G401.6 (cell line): ENCODE data around the gene C10orf95.

ENCODE experiments used
- FAIRE-seq: peaks from 2 replicates; lab custom pipeline; 2012; peaks lifted over from hg19 to GRCh38; lab: Jason Lieb, UNC

The C10orf95 gene

DNA sequence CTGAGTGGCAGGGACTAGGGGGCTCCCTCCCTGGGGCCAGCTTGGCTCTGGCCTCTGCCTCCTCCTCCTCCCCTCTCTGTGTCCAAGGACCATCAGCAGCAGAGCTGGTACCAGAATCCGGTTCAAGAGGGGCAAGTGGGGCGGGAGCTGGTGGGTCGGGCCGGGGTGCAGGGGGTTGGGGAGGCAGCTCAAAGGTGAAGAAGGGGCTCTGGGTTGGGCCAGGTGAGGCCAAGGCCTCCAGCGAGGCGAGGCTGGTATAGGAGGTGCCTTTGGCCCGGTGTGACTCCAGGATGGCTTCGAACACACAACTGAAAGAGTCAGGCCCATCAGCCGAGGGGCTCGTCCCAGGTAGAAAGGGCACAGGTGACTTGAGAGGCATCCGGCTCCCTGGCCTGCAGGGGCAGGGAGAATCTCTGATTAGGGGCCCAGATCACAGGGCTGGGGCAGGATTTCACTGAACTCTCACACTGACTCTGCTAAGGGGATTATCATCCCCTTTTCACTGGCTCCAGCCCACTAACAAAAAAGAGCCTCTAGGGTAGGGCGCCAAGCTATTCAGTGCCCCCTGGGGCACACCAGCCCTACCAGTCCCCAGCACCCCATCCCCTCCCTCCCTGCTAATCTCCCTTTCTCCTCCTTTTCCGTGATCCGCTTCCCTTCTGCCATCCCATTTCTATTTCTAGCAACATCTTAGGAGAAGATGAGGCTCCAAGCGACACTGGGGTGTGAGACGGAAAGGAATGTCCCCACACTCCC, 37.4 kb downstream of the C10orf95 start:
- FAIRE-seq: no peak

DNA sequence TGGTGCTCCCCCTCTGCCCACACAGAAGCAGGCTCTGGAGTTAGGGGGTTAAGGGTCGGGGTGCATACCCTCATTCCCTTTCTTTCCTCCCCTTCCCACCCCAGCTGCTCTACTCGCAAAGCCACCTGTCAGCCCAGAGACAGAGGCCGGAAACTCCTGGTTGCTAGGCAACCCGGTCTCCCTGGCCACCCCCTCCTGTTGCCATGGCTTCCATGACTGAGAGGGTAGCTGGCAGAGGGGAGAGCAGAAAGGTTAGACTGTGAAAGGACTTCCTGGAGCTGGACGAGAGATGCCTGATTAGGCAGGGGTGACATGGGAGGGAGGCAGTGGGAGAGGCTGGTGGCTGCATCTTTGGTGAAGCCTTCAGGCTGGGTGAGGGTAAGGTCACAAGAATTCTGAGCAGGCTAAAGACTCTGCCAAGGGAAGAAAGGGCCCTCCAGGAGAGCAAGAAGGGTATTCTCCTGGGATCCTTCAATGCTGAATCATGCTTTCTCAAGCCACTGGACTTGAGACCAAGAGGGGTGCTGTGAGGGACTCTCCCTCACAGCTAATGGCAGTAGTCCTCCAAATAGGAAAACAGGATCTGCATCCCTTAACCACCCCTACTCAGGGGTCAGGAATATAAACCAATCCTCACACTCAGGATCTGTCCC, 38.2 kb downstream of the C10orf95 start:
- no peak for FAIRE-seq

DNA sequence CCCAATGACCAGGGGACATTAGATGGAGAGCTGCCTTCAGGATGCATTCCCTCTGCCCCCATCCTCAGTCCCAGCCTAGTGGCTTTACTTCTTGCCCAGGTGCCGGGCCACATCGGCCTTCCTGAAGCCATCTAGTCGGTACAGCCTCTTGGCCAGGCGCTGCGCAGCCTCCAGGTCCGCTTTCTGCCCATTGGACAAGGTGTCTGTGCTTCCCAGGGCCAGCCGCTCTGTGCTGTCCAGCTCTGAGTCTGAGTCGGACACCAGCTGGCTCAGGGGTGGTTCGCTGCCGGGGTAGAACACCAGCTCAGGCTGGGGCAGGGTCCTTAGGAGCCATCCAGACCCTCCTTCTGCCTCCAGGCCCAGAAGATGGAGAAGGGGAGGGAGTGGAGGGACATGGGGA, 39.0 kb downstream of the C10orf95 start:
- no peak for FAIRE-seq

DNA sequence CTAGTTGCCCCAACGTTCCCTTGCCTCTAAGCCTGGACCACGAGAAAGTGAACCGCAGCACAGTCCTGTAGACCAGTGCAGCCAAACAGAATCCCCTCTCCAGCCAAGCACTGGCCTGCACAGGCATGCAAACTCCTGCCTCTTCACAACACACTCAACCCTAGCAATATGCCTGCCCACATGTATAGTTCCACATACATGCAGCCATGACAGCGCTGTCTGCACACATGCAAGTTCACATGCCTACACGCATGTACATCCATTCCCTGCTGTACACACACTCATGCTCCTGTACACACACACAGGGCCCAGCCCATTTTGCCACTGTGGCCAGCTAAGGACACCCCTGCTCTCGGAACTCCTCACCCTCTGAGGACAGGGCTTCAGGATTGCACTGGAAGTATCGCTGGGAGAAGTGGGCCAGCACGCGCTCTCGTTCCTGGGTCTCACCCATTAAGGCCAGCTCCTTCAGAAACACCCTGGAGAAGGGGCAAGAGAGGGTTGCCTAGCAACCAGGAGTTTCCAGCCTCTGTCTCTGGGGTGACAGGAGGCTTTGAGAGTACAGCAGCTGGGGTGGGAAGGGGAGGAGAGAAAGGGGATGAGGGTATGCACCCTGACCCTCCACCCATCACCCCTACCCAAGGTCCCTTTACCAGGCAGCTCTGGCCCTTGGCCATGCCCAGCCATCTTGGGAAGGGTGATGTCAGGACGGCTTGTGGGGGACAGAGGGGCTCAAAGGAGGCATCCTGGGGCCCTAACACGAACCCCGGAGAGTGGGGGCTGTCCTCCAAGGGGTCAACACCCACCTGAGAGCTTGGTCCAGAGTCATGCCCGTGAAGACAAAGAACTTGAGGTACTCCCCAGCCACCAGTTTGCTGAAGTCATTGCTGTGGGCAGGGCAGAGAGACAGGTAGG, 39.7 kb downstream of the C10orf95 start:
- FAIRE-seq: no peak

DNA sequence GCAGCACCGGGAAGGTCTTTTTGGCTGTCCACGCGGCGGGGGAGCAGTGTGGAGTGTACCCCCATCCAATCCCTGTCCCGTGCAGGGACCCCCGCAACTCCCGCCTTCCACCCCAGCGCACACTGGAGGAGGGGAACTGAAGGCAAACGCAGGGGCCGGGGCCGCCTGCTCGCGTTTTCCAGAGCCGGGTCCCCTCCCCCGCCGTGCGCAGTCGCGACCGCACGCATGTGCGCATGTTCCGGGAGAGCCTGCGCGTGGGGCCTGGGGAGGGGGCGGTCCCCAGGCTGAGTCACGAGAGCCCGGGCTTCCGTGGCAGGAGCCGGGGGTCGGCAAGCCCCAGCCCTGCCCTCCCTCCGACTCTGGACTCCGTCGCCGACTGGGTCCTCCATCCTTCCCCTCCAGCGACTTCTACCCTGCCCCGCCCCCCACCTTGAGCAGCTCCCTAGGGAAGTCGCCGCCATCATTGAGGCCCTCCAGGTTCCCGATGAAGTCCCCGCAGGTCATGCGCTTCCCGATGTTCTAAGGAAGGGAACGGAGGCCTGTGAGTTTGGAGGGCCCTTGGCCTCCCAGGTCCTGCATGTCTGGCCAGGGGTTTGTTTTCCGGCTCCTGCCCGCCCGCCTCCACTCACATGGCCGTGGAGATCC, 40.8 kb downstream of the C10orf95 start:
- no peak for FAIRE-seq

DNA sequence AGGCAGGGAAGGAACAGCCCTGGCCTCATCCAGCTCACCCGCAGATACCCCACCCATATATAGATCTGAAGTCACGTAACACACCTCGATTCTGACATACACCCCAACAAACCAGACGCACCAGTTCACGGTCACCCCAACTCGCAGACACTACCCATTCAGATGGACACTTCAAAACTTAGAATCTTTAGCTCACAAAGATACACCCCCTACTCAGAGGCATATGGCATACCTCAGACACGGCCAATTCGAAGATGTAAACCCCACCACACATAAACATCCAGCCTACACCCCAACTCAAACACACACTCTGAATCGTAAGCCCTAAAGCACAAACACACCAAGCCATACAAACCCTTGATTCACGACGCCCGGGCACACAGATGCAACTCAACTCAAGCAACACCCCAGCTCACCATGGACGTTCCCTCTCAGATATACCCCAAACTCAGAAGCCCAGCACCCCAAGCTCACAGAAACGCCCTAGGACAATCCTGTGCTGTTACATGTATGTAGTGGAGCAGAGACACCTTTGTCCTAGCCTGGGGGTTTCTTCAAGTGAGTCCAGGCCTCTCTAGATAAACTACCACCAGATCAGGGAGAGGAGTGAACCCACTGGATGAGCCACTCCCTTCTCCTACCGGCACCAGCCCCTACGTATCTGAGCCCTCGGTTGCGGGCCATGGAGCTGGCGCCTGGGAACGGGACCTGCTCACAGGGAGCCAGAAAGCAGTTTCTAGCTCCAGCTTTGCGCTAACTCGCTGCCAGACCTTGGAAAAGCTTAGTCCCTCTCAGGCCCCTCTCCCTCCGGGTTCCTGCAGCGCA, 41.5 kb downstream of the C10orf95 start:
- no peak for FAIRE-seq

DNA sequence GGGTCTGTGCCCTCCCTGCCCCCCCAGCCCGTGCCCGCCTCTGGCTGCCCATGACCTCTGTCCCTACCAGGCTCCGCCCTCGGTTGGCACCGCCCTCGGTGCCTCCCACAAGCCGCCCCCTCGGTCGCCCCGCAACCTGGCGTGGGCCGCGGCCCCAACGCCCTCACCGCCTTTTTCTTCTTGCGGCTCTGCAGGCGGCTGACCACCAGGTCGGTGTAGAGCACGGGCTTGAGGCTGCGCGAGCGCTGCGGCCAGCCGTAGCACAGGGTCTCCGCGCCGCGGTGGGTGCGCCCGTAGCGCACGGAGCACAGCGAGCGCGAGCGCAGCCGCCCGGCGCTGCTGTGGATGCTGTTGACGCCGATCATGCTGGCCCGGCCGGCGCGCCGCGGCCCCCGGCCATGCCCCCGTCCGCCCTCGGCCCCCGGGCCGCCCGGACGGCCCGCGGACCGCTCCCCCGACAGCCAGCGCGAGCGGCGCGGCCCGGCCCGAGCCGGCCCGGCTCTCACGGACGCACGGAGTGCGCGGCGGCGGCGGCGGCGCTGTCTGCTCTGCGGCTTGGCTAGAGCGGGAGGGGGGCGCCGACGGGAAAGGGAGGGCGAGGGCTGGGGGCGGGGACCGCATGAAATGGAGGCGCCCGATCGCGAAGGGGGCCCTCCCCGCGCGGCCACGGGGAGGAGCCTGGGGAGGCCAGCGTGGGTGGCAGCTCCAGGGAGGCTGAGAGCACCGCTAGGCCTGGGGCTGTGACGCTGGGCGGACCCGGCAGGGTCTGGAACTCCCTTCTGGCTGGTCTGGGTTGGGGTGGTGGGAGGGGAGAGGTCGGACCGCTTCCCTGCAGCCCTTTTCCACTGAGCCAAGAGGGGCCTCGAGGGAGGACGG, 42.4 kb downstream of the C10orf95 start:
- no peak for FAIRE-seq

DNA sequence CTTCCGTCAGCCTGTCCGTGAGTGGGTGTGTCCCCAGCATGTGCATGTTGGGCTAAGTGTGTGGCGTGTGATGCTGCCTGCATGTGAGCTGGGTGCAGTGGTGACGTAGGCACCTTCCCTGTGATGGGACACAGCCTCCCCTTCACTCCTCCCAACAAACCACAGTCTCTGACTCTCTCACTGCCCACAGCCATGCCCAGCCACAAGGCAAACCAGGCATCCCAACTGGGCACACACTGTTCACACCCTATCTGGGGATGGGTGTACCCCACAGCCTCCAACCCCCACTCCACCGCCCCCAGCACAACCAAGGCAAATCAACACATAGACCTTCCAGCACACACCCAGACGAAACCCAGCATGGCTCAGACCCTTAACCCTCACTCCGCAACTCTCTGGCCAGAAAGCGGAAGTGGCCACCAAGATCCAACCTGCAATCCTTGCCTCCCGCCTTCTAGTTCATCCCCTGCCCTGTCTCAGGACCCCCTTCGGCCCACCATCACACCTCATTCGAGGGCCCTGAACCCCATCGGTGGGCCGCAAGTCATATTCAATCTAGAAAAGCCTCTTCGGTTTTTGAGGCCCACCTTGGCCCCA, 43.1 kb downstream of the C10orf95 start:
- FAIRE-seq: no peak

DNA sequence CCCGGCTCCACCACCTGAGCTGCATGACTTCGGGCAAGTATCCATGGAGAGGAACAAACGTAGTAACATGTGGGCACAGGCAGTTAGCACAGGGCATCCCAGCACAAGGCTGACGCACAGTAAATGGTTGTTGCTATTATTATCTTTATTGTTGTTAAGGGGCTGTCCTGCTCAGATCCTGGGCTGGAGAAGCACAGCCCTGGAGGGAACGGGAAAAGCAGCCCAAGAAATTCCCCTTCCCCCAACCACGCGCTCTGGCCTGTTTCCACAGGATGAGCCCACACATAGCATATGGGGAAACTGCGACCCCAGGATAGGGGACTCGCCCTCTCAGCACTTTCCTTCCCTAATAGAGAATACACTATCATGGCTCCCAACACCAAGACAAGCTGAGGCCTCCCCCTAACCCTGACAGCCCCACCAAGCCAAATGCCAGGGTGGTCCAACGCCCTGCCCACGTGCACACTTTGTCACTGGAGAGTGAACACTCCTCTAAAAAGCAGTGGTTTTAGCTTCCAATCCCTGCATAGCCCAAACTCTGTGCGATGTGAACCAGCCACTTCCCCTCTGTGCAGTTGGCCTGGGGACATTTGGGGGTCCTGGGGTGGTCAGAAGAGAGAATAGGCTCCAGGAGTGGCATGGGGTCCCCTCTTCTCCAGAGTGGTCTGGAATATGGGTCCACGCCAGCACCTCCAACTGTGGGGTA, 43.8 kb downstream of the C10orf95 start:
- FAIRE-seq: no peak

DNA sequence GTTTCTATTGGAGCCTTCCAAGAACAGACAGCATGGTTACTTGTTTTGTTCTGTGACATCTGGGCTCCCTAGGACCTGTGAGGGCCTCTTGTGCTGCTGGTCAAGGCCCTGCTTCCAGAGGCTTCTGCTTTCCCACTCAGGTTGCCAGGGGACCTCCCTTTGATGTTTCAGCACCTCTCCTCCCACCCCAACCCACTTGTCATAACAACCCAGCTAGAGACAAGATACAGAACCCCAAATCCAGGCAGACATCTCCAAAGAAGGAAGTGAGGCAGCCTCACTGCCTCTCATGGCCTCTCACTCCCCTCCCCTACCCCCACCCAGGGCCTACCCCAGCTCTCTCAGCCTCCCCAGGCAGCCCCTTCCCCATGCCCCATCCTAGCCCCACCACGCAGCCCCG, 44.5 kb downstream of the C10orf95 start:
- no peak for FAIRE-seq

DNA sequence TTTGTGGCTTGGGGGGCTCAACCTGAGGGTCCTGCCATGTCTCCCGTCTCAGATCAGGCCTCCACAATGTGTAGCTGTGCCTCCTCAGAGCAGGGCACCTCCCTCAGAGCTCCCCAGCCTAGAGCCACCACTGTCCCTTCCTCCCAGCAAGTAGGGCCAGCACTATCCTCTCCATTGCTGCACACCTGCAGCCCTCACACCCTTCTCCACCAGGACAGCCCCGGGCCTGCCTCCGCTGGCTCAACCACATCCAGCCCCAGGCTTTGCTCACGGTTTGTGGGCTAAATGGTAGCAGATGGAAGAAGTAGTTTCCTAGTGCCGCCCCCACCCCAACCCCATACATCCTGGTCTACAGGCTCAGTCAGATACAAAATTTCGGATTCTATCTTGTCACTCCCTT, 45.7 kb downstream of the C10orf95 start:
- no peak for FAIRE-seq

DNA sequence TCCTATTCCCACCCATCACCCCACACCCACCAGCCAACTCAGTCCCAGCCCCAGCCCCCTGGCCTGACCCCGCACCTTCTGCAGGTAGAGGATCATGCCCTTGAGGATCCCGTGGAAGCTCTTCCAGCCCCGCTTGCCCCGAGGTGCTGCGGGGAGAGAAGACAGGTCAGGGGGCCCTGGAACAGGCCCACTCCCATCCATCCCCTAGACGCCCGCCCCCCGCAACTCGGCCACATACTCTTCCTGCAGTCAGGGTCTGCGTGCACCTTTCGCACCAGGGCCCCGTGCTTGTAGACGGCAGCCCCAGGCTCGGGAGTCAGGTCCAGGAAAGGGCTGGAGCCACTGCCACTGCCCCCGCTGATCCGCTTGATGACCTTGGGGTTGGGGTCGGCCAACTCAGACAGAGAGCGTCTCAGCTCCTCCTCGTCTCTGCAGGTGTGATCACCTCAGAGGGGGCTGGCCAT, 46.2 kb downstream of the C10orf95 start:
- no peak for FAIRE-seq

DNA sequence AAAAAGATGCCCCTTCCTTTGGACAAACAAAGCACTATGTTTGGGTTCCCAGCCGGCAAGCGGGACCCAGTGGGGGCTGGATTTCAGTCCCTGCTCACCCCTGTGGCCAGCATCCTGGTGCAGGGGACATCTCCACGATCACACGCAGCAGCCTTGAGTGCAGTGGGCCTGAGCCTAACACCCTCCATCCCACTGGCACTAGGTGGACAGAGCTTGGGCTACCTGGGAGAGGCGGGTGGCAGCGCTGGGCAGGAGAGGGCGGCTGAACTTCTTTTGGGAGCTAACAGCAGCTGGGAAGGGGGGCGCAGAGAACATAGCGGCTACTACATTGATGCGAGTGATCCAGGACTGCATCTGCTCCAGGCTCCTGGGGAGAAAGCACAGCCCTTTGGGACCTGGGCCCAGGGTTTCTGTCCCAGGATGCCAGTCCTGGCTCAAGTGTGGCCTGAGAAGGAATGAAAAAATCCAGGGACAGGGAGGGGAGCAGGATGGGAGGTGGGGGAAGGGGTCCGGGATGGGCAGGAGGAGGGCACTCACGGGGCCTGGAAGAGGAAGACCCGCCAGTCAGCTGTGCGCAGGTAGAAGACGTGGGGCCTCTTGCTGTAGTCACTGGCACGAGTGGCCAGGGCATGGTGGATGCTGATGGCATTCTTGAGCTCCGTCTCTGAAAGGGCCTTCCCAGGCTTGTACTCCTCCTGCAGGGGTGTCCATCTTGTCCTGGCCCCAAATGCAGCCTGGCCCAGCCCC, 46.8 kb downstream of the C10orf95 start:
- FAIRE-seq: no peak

DNA sequence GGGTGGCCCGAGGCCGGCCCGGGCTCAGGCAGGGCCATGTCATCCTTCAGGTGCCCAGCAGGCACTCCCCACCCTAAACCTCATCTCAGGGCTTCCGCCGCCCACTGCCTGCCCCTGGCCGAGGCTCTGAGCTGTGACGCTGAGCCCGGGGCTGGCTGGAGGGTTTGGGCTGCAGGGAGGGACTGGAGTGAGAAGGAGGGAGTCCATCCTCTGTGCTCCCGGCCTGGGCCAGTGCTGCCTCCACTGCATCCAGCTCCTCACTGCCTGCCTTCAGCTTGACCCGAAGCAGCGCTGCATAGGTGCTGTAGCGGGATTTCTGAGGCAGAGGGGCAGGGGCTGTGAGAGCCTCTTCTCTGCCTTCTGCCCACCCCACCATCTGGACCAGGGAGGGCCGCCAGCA, 48.2 kb downstream of the C10orf95 start:
- FAIRE-seq: no peak

DNA sequence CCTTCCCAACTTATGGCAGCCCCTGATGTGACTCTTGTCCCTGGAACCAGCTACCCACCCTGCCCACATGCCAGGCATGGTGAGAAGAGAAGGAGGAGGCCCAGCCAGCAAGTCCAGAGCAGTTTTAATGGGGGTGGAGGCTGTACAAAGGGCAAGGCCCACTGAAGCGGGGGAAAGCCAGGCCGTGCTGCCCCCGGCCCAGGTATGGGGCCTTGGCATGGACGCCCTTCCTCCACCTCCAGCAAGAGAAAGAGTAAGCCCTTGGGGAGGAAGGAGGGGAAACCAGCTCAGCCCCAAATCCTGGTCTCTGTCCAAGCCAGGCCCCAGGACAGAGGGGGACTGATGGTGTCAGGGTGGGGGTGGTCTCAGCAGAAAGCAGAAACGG, 48.8 kb downstream of the C10orf95 start:
- FAIRE-seq: no peak

DNA sequence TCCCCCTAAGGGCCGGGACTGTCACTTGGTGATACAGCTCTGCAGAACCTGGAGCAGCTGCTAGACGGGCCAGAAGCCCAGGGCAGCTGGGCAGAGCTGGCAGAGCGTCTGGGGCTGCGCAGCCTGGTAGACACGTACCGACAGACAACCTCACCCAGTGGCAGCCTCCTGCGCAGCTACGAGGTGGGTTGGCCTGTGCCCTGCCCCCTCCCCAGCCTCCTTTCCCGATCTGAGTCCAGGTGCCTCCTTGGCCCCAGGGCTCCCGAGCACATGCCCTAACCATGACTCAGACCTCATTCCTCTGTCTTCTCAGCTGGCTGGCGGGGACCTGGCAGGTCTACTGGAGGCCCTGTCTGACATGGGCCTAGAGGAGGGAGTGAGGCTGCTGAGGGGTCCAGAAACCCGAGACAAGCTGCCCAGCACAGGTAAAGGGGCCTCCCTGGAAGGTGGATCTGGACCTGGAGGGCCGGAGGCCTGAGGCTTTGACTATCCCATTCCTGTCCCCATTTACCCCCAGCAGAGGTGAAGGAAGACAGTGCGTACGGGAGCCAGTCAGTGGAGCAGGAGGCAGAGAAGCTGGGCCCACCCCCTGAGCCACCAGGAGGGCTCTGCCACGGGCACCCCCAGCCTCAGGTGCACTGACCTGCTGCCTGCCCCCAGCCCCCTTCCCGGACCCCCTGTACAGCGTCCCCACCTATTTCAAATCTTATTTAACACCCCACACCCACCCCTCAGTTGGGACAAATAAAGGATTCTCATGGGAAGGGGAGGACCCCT, 49.4 kb downstream of the C10orf95 start:
- peak; percentile 55 for FAIRE-seq

DNA sequence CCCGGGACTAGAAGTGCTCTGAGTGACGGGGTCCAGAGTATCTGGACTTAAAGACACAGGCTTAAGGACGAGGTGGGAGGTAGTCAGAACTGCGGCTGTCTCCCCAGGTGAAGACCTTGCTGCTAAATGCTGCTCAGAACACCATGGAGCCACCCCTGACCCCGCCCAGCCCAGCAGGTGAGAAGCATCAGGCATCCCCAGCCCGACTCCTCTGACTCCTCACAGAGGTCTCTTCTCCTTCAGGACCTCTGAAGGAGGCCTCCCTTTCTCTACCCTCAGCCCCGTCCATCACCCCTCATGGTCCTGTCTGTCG, 50.0 kb downstream of the C10orf95 start:
- no peak for FAIRE-seq
